Sigmoid colon (tissue), 4 donors: Measurements from ENCODE around the gene KCNAB1.

Source experiments
- EP300 ChIP-seq, 4 donors: sonication (generic); formaldehyde crosslinking; IDR thresholded peaks; one replicate each; pipeline ENCODE4 v1.6.1; 2017; ENCODE audit warnings: antibody characterized with exemption in 4 of 4
- TF ChIP-seq, protein P1 (sequence below), 4 experiments: fragments of 450-650 bp in 3 of 4; fragments of 200-600 bp in 1 of 4; IDR thresholded peaks; one replicate each; pipeline ENCODE4 v1.5.1; 2016 to 2019; ENCODE audit warnings: antibody characterized with exemption in 4 of 4, mild to moderate bottlenecking in 3 of 4, moderate library complexity in 2 of 4

- TF ChIP-seq, protein P1, sequence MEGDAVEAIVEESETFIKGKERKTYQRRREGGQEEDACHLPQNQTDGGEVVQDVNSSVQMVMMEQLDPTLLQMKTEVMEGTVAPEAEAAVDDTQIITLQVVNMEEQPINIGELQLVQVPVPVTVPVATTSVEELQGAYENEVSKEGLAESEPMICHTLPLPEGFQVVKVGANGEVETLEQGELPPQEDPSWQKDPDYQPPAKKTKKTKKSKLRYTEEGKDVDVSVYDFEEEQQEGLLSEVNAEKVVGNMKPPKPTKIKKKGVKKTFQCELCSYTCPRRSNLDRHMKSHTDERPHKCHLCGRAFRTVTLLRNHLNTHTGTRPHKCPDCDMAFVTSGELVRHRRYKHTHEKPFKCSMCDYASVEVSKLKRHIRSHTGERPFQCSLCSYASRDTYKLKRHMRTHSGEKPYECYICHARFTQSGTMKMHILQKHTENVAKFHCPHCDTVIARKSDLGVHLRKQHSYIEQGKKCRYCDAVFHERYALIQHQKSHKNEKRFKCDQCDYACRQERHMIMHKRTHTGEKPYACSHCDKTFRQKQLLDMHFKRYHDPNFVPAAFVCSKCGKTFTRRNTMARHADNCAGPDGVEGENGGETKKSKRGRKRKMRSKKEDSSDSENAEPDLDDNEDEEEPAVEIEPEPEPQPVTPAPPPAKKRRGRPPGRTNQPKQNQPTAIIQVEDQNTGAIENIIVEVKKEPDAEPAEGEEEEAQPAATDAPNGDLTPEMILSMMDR (IDR thresholded peaks at IDR 0.05), result no peak
- no peak for TF ChIP-seq EP300 (IDR thresholded peaks at IDR 0.05)
These were observed 269.1 kb downstream of the KCNAB1 start for GRCh38 chr3:156389449-156389950.
